Measurements from ENCODE around the gene RPL39L. TPM values are rescaled to one million over a fixed set of nuclear protein-coding genes. Genes with fewer than 3 reads are reported as not detected.

The RPL39L gene
- 25.2 and 28.7 TPM in 2 replicates for total RNA-seq

GRCh38 chr3:187139126-187139894 lies at the start of gene RPL39L:
Gene RPL39L (minus strand): TSS chr3:187139496. CDS start chr3:187121300, 18,196 bp downstream.

Other genes with a start within 250 kb of the RPL39L start
- gene ST6GAL1, start 209.0 kb downstream of the RPL39L start, total RNA-seq, result 0.73 and 0.78 TPM in 2 replicates
- not detected in 2 replicates for gene RTP1, start 58.0 kb upstream of the RPL39L start, total RNA-seq
- 3.7 and 7.0 TPM in 2 replicates for gene MASP1, start 152.2 kb upstream of the RPL39L start, total RNA-seq
- gene RTP4, start 228.9 kb upstream of the RPL39L start, total RNA-seq, result 0.20 and 1.1 TPM in 2 replicates

Measured in subcutaneous preadipocyte (primary cell).